GM18873 (cell line): Measurements from ENCODE around the gene ATP5F1E.
"Not testable (repeated sequence)": the region's sequence is repeated elsewhere in the genome, so short reads cannot be mapped to it uniquely, and the experiment has no call there.

ENCODE experiments used
- ATAC-seq: cut with Tn5 transposase; IDR thresholded peaks from one replicate; pipeline ENCODE4 v1.9.1; 2021; ENCODE audit warnings: mild to moderate bottlenecking, moderate library complexity, moderate number of reproducible peaks; ENCODE audit not compliant: unreplicated experiment, low FRiP score

The ATP5F1E gene

GRCh38 chr20:59044295-59044694, 12.2 kb upstream of the ATP5F1E start:
- no peak for ATAC-seq

- ATAC-seq: no peak
Measured at GRCh38 chr20:59043698-59044097, 11.6 kb upstream of the ATP5F1E start.

- peak; percentile 81 for ATAC-seq
Measured at GRCh38 chr20:59042796-59043631, 10.9 kb upstream of the ATP5F1E start.

GRCh38 chr20:59042151-59042795, 10.1 kb upstream of the ATP5F1E start, which contains the start of gene PRELID3B:
Gene PRELID3B (minus strand): TSS chr20:59042786. CDS start chr20:59042730, 56 bp downstream.
- peak; percentile 23 for ATAC-seq

GRCh38 chr20:59041487-59041886, 9.4 kb upstream of the ATP5F1E start:
- ATAC-seq: not testable (repeated sequence)

- no peak for ATAC-seq
Measured at GRCh38 chr20:59040667-59041066, 8.5 kb upstream of the ATP5F1E start.

GRCh38 chr20:59039233-59039632, 7.1 kb upstream of the ATP5F1E start:
- no peak for ATAC-seq

- ATAC-seq: no peak
Measured at GRCh38 chr20:59037386-59037785, 5.3 kb upstream of the ATP5F1E start.

- no peak for ATAC-seq
Measured at GRCh38 chr20:59035381-59035780, 3.2 kb upstream of the ATP5F1E start.

GRCh38 chr20:59033616-59034165, 1.6 kb upstream of the ATP5F1E start:
- no peak for ATAC-seq

GRCh38 chr20:59033093-59033492, 958 bp upstream of the ATP5F1E start:
- no peak for ATAC-seq

GRCh38 chr20:59032713-59033059, 551 bp upstream of the ATP5F1E start:
- no peak for ATAC-seq

GRCh38 chr20:59031564-59032022, 542 bp downstream of the ATP5F1E start:
- no peak for ATAC-seq

GRCh38 chr20:59030911-59031563, 1.1 kb downstream of the ATP5F1E start:
- ATAC-seq: no peak

GRCh38 chr20:59028812-59029211, 3.3 kb downstream of the ATP5F1E start:
- ATAC-seq: no peak

GRCh38 chr20:59027741-59028320, 4.3 kb downstream of the ATP5F1E start:
- ATAC-seq: no peak

- no peak for ATAC-seq
Measured at GRCh38 chr20:59026904-59027740, 5.0 kb downstream of the ATP5F1E start.

GRCh38 chr20:59025511-59025910, 6.6 kb downstream of the ATP5F1E start:
- ATAC-seq: no peak

GRCh38 chr20:59025086-59025485, 7.0 kb downstream of the ATP5F1E start:
- ATAC-seq: no peak

- no peak for ATAC-seq
Measured at GRCh38 chr20:59024111-59024530, 8.0 kb downstream of the ATP5F1E start.
